Stimulated activated memory B cell treated with anti-CD40 and anti-IgM and Interleukin-4, amounts not matched to agents 10 μg/mL and 1 μg/mL and 100 μg/mL, for 72 hours (primary cell): Measurements from ENCODE around the gene DAB2IP.

Source experiments
- ATAC-seq: fragments of 150-1000 bp; cut with Tn5 transposase; 2 replicates; pipeline ENCODE4 v1.10.0; 2021
- H3K27ac Mint-ChIP-seq: one replicate; pipeline ENCODE4 v1.8.0; 2022; ENCODE audit warnings: mild to moderate bottlenecking, mixed read lengths
- H3K27me3 Mint-ChIP-seq: one replicate; pipeline ENCODE4 v1.8.0; 2022; ENCODE audit warnings: mixed read lengths
- H3K36me3 Mint-ChIP-seq: one replicate; pipeline ENCODE4 v1.8.0; 2022; ENCODE audit warnings: mixed read lengths
- H3K4me1 Mint-ChIP-seq: one replicate; pipeline ENCODE4 v1.8.0; 2022; ENCODE audit warnings: mixed read lengths
- H3K4me3 Mint-ChIP-seq: one replicate; pipeline ENCODE4 v1.8.0; 2022; ENCODE audit warnings: mild to moderate bottlenecking, moderate library complexity, mixed read lengths
- H3K9me3 Mint-ChIP-seq: one replicate; pipeline ENCODE4 v1.8.0; 2022; ENCODE audit warnings: mixed read lengths

The DAB2IP gene

GRCh38 chr9:121701736-121702261 is 50.4 kb downstream of the DAB2IP start:
- ATAC-seq, result no peak
- Mint-ChIP-seq H3K9me3 (no peaks in the 10 kb centered on the region), H3K27ac (no peak overlapping the region), H3K36me3 (no peaks in the 10 kb centered on the region), H3K4me3 (no peak overlapping the region), H3K27me3 (peaks cover 52% of the 10 kb centered on the region), H3K4me1 (peaks cover 20% of the 10 kb centered on the region)

DNA sequence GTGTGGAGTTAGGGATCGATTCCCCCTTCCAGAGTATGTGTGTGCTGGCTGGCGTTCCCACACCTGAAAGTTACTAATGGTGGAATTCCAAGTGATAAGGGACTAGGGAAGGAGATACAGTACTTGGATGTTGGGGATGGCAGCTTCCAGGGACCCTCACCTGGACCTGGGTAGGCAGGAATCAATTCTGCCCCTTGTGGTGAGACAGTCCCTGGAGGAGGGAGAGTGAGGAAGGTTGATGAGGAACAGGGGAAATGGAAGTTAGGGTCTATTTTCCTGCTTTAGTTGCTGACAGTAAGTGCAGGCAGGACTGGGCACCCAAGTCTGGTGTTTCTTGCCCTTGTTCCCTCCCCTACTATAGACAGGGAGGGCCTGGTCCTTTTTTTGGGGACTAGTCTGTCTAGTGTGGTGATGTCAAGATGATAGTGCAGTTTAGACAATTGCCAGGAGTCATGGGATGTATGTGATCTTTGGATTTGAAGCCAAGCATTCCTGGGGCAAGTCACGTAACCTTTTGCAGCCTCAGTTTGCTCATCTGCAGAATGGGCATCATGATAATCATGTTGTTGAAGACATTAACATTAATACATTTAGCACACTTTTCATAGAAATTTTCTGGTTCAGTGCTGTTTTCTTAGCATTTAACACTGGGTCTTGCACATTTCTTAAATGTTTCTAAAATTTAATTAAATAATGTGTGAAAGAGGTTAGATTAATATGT is 51.7 kb downstream of the DAB2IP start:
- H3K4me1 Mint-ChIP-seq, result peaks cover 27% of the 10 kb centered on the region
- H3K9me3 Mint-ChIP-seq, result no peaks in the 10 kb centered on the region
- H3K27me3 Mint-ChIP-seq, result peaks cover 38% of the 10 kb centered on the region
- no peaks in the 10 kb centered on the region for H3K36me3 Mint-ChIP-seq
- H3K4me3 Mint-ChIP-seq, result no peak overlapping the region
- no peak overlapping the region for H3K27ac Mint-ChIP-seq
- ATAC-seq, result no peak

- Mint-ChIP-seq H3K9me3 (no peaks in the 10 kb centered on the region), H3K36me3 (no peaks in the 10 kb centered on the region), H3K27me3 (peaks cover 33% of the 10 kb centered on the region), H3K4me1 (peaks cover 33% of the 10 kb centered on the region), H3K4me3 (no peak overlapping the region), H3K27ac (no peak overlapping the region)
- no peak for ATAC-seq
These were observed 52.8 kb downstream of the DAB2IP start for GRCh38 chr9:121704281-121704680.

DNA sequence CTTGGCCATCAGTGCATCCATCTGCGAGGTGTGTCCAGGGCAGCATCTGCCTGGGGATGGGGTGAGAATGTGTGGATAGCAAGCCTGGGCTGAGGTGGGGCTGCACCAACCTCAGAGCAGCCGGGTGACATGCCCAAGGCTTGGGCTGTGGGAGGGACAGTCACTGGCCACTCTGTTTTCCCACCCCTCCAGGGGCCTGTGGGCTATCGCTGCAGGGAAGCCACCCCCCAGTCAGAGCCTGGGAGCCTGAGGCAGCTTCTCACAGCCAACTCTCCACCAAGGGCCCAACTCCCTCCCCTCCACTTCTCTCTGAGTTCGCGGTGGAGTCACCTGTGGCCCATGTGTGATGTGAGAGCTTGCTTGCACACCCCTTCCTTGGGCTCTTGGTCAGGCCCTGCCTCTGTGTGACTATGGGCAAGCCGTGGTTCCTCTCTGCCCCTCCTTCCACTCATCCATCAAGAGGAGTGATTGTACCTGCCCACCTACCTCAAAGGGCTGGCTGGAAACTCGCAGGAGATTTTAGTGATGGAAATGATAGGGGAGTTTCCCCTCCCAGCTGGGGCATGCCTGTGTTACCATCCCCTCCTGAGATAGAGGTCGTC is 54.8 kb downstream of the DAB2IP start:
- Mint-ChIP-seq H3K27me3 (peaks cover 15% of the 10 kb centered on the region), H3K27ac (no peak overlapping the region), H3K4me1 (peaks cover 16% of the 10 kb centered on the region), H3K9me3 (no peaks in the 10 kb centered on the region), H3K36me3 (no peaks in the 10 kb centered on the region), H3K4me3 (no peak overlapping the region)
- ATAC-seq, result no peak

DNA sequence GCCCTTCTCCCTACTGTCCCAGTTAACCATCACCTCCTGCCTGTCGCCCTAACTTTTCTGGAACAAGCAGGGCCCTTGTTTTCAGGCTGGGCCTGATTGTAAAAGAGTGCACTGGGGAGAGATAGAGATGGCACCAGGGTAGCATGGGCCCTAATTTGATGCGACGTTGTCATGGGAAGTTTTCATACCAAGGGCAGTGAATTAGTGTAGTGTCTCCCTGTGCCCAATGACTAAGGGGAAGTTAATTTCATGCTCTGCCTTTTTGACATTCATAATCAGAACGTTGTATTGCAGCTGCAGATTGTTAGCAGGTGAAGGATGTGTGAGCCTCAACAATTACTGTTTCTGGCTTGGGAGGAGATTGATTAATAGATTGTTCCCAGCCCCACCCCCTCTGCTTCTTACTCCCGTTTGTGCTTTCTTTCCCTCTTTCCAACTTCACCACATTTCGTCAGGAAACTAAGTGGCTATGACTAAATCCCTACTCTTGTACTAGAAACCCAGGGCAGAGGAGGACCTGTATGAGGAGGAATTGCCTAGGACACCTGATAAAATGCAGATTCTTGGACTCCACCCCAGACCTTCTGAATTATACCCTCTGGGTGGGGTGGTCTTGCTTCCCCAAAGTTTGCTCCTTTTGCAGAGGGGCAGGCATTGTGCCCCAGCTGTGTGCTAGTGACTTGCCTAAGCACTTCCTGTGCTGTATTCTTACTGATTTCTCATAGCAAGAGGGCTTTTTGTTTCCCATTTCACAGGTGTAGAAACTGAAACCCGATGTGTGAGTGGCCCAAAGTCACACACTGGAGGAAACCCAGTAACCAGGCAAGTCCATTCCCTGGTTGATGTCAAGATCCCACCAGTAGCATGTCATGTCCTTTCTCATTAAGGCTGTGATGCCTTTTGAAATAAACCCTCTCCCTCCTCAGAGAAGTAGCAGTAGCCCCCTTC is 56.3 kb downstream of the DAB2IP start:
- H3K27ac Mint-ChIP-seq, result no peak overlapping the region
- H3K4me3 Mint-ChIP-seq, result no peak overlapping the region
- peaks cover 16% of the 10 kb centered on the region for H3K4me1 Mint-ChIP-seq
- no peaks in the 10 kb centered on the region for H3K36me3 Mint-ChIP-seq
- H3K9me3 Mint-ChIP-seq, result no peaks in the 10 kb centered on the region
- H3K27me3 Mint-ChIP-seq, result peaks cover under 1% of the 10 kb centered on the region
- peak; percentile 61 for ATAC-seq

DNA sequence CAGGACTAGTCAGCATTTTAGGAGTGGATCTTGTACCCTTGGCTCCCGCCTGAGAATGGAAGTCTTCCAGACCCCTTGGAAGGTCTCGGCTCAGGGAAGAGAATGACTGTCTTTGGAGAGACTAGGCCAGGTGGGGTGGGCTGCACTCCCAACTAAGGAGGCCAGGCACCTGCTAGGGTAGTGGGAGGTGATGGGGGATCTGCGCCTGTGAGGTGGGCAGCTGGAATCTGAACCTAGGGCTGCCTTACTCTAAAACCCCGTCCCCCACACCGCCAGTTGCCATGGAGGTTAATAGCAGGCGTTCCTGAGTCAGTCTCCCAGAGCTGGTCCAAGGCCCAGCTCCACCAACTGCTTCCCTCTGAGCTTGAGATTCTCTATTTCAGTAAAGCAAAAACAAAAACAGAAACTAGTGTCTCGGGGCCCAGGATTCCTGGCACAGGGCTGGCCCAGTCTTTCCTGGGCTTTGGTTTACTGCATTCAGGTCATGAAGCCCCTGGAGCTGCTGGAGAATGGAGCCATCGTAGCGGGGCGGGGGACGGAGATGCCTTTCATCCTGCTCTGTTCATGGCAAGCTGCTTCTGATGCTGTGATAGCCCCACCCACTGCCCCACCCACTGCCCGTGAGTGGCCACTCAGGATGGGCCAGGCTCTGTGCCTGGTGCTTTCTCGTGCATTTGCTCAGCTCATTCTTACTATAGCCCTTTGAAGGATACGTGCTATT is 57.5 kb downstream of the DAB2IP start:
- H3K36me3 Mint-ChIP-seq, result no peaks in the 10 kb centered on the region
- H3K9me3 Mint-ChIP-seq, result no peaks in the 10 kb centered on the region
- H3K27me3 Mint-ChIP-seq, result no peaks in the 10 kb centered on the region
- H3K4me3 Mint-ChIP-seq, result no peak overlapping the region
- peaks cover 16% of the 10 kb centered on the region for H3K4me1 Mint-ChIP-seq
- H3K27ac Mint-ChIP-seq, result no peak overlapping the region
- no peak for ATAC-seq

- Mint-ChIP-seq H3K36me3 (no peaks in the 10 kb centered on the region), H3K4me3 (no peak overlapping the region), H3K27me3 (no peaks in the 10 kb centered on the region), H3K27ac (no peak overlapping the region), H3K9me3 (no peaks in the 10 kb centered on the region), H3K4me1 (peaks cover 16% of the 10 kb centered on the region)
- no peak for ATAC-seq
These were observed 58.4 kb downstream of the DAB2IP start for GRCh38 chr9:121709798-121710197.

DNA sequence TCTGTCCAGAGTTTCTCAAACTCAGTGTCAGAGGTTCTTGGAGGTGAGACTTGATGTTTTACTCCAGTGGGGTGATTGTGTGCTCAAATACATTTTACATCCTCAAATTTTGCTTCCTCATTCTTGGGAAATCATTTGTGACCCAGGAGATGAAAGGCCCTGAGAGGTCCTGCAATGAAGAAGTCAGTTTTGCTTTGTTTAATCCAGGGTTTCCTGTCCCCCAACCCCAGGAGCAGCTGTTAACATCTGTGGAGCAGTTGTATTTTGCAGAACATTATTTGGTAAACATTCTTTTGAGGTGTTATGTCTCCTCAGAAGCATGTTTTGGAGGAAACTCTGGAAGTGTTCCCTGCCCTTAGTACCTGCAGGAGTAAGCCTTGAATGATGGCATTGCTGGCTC is 59.8 kb downstream of the DAB2IP start:
- Mint-ChIP-seq H3K9me3 (no peaks in the 10 kb centered on the region), H3K4me1 (peaks cover 16% of the 10 kb centered on the region), H3K4me3 (no peak overlapping the region), H3K27me3 (no peaks in the 10 kb centered on the region), H3K36me3 (no peaks in the 10 kb centered on the region), H3K27ac (no peak overlapping the region)
- no peak for ATAC-seq

DNA sequence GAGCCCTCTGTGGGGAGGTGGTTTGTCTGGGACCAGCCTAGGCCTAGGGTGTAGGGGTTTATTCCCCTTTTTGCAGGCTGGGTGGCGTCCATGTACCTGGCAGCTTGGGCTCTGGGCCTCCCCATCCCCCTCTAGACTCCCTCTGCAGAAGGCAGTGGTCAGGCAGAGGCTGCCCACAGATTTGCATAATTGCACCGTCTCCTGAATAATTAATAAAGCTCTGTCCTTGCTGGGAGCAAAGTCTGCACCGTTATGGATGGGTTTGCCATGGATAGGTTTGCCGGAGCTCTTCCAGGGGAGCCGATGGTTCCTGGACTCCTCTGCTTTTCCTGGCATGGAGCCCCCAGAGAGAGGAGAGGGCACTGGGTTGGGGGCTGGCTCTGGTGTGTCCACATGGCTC is 60.4 kb downstream of the DAB2IP start:
- Mint-ChIP-seq H3K27ac (no peak overlapping the region), H3K4me3 (no peak overlapping the region), H3K27me3 (no peaks in the 10 kb centered on the region), H3K4me1 (peaks cover 16% of the 10 kb centered on the region), H3K9me3 (no peaks in the 10 kb centered on the region), H3K36me3 (no peaks in the 10 kb centered on the region)
- ATAC-seq, result no peak

DNA sequence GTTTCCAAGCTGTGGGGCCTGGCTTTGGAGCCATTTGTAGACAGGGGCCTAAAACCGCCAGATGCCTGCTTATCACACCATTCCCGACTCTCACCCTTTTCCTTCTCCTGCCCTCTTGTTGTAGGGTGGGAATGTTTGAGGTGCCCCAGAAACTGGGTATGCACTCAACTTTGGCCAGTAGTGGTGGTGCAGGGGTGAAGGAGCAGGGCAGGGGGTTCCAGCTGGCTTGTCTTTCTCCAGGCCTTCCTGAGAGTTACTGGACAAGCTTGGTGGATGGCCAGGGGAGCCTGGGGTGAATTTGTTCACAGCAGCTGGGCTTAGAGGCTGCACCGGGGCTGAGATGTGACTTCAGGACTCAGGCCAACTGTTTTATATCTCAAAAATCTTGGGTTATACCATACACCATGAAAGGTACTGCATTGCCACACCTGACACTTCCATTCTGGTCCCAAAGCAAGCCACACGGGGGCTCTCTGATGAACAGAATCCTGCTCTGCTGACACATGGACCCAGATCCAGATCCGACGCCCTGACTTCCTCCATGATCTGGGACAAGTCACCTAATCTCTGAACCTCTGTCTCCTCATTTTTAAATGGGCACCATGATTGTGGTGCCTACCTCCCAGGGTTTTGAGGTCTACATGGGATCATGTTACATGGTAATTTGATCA is 62.1 kb downstream of the DAB2IP start:
- Mint-ChIP-seq H3K9me3 (no peaks in the 10 kb centered on the region), H3K4me3 (no peak overlapping the region), H3K27me3 (peaks cover 8% of the 10 kb centered on the region), H3K36me3 (no peaks in the 10 kb centered on the region), H3K4me1 (peaks cover 2% of the 10 kb centered on the region), H3K27ac (no peak overlapping the region)
- no peak for ATAC-seq

DNA sequence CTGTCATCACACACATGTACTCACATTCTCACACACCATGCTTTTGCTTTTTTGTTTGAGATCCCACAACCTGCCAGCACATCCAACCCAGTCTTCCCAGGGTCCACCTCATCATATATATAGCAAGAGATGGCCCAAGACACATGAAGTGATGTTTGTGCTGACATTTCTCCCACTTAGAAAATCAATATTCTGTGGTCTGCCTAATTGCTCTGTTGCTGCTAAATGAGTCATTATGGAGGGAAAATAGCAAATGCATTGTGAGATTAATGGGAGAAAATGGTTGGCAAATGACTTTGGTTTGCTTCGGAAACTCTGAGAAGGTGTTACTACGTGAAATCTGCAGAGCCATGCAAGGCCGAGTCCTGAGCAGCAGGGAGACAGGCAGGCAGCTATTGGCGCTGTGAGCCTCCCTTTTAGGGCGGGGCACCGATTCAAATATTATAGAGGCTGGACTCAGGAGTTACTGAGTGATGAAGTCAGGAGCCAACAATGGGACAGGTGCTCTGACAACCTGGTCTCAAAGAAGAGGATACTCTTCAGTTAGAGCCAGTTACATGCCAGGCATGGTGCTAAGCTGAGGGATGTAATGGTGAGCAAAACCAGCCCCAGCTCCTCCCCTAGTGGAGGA is 62.8 kb downstream of the DAB2IP start:
- no peak for ATAC-seq
- no peaks in the 10 kb centered on the region for H3K36me3 Mint-ChIP-seq
- no peak overlapping the region for H3K27ac Mint-ChIP-seq
- no peak overlapping the region for H3K4me3 Mint-ChIP-seq
- no peaks in the 10 kb centered on the region for H3K4me1 Mint-ChIP-seq
- H3K27me3 Mint-ChIP-seq, result peaks cover 8% of the 10 kb centered on the region
- no peaks in the 10 kb centered on the region for H3K9me3 Mint-ChIP-seq

DNA sequence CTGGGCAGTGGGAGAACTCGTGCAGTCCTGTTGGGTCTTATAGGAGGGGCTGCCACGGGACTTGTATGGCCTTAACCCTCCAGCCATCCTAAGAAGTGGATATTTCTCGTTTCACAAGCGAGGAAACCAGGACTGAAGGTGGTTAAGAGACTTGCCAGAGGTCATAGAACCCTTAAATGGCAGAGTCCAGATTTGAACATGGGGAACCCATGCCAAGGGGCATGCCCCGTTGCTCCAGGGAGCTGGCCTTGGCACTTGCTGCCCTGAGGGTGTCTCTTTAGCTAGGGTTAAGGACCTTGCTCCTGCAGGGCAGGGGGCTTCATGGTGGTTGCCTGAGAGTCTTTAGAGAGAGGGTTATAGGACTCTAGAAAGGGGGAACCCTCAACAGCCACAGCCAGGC is 63.4 kb downstream of the DAB2IP start:
- H3K4me1 Mint-ChIP-seq, result no peaks in the 10 kb centered on the region

GRCh38 chr9:121717141-121717991 is 65.9 kb downstream of the DAB2IP start:
- Mint-ChIP-seq H3K27ac (no peak overlapping the region), H3K4me3 (no peak overlapping the region), H3K36me3 (no peaks in the 10 kb centered on the region)

More for the DNA sequence above, 63.4 kb downstream of the DAB2IP start:
- ATAC-seq, result no peak
- no peak overlapping the region for H3K27ac Mint-ChIP-seq
- H3K27me3 Mint-ChIP-seq, result peaks cover 8% of the 10 kb centered on the region
- H3K4me3 Mint-ChIP-seq, result no peak overlapping the region
- no peaks in the 10 kb centered on the region for H3K9me3 Mint-ChIP-seq
- H3K36me3 Mint-ChIP-seq, result no peaks in the 10 kb centered on the region

More at GRCh38 chr9:121717141-121717991, 65.9 kb downstream of the DAB2IP start:
- Mint-ChIP-seq H3K9me3 (no peaks in the 10 kb centered on the region), H3K4me1 (peaks cover 5% of the 10 kb centered on the region), H3K27me3 (peaks cover 8% of the 10 kb centered on the region)
- no peak for ATAC-seq
